Activated CD8-positive, alpha-beta T cell treated with anti-CD3 and anti-CD28 coated beads for 36 hours (primary cell): Measurements from ENCODE around the gene PTK6. TPM values are rescaled to one million over a fixed set of nuclear protein-coding genes. Genes with fewer than 3 reads are reported as not detected.
"Not testable (repeated sequence)": the region's sequence is repeated elsewhere in the genome, so short reads cannot be mapped to it uniquely, and the experiment has no call there.

Experiments
- ATAC-seq: fragments of 200-7000 bp; cut with Tn5 transposase; one replicate; pipeline ENCODE4 v1.10.0; 2021; ENCODE audit warnings: mild to moderate bottlenecking, moderate library complexity
- CTCF ChIA-PET: fragments of 350-600 bp; sonication (Branson Sonifier 250); formaldehyde crosslinking; loops from one replicate; lab custom pipeline; 2021; ENCODE audit warnings: antibody characterized with exemption; lab: Charles Lee
- POLR2A ChIA-PET: fragments of 350-600 bp; sonication (Branson Sonifier 250); formaldehyde crosslinking; loops from one replicate; lab custom pipeline; 2021; ENCODE audit warnings: antibody characterized with exemption; lab: Charles Lee
- DNase-seq: peaks from one replicate; pipeline ENCODE4 v3.0.0-alpha.2; 2020
- H3K27ac Mint-ChIP-seq: one replicate; pipeline ENCODE4 v1.8.0; 2021; ENCODE audit warnings: mild to moderate bottlenecking, mixed read lengths
- H3K27me3 Mint-ChIP-seq: one replicate; pipeline ENCODE4 v1.8.0; 2021; ENCODE audit warnings: mixed read lengths
- H3K36me3 Mint-ChIP-seq: one replicate; pipeline ENCODE4 v1.8.0; 2021; ENCODE audit warnings: low read depth, mixed read lengths
- H3K4me1 Mint-ChIP-seq: one replicate; pipeline ENCODE4 v1.8.0; 2021; ENCODE audit warnings: low read depth, mixed read lengths
- H3K4me3 Mint-ChIP-seq: one replicate; pipeline ENCODE4 v1.8.0; 2021; ENCODE audit warnings: mild to moderate bottlenecking, moderate library complexity, mixed read lengths
- H3K9me3 Mint-ChIP-seq: one replicate; pipeline ENCODE4 v1.8.0; 2021; ENCODE audit warnings: mixed read lengths
- intact Hi-C: fragments of 100-400 bp; cut with micrococcal nuclease; formaldehyde crosslinking; loops from one replicate; pipeline ENCODE4 v1.10.0; 2022
- total RNA-seq, 2 experiments: library from RNA; stranded (reverse); gene quantifications; one replicate each; pipeline ENCODE4 v1.2.3, GENCODE V29; 2021
- TF ChIP-seq, protein P1 (sequence below): fragments of 200-600 bp; IDR thresholded peaks from one replicate; pipeline ENCODE4 v1.8.0; 2022; ENCODE audit warnings: antibody characterized with exemption, mild to moderate bottlenecking

PTK6 gene
- total RNA-seq, 2 experiments from 2014 or later, result 0.18 TPM; not detected in 1

DNA sequence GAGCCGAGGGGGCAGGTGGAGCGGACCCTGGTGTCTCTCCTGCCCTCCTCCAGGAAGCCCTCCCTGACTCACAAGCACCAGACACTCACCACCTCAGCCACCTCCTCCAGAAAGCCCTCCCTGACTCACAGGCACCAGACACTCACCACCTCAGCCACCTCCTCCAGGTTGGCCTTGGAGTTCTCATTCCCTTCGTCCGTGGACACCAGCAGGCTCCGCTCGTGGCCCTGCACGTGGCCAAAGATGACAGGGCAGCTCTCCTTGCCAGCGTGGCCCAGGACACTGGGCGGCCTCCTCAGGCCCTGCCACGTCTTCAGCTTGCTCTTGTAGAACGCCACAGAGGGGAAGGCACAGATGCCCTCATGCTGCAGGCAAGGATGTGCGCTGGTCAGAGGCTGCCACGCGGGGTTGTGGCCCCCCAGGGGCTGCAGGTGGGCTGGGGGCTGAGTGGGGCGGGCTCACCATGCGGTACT lies 23.2 kb upstream of the PTK6 start:
- no peak for DNase-seq
- no peak overlapping the region for H3K27ac Mint-ChIP-seq
- TF ChIP-seq, protein P1, sequence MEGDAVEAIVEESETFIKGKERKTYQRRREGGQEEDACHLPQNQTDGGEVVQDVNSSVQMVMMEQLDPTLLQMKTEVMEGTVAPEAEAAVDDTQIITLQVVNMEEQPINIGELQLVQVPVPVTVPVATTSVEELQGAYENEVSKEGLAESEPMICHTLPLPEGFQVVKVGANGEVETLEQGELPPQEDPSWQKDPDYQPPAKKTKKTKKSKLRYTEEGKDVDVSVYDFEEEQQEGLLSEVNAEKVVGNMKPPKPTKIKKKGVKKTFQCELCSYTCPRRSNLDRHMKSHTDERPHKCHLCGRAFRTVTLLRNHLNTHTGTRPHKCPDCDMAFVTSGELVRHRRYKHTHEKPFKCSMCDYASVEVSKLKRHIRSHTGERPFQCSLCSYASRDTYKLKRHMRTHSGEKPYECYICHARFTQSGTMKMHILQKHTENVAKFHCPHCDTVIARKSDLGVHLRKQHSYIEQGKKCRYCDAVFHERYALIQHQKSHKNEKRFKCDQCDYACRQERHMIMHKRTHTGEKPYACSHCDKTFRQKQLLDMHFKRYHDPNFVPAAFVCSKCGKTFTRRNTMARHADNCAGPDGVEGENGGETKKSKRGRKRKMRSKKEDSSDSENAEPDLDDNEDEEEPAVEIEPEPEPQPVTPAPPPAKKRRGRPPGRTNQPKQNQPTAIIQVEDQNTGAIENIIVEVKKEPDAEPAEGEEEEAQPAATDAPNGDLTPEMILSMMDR, result no peak
- H3K4me1 Mint-ChIP-seq, result peaks cover 1% of the 10 kb centered on the region
- no peaks in the 10 kb centered on the region for H3K27me3 Mint-ChIP-seq
- CTCF ChIA-PET, result interaction anchor here (2.2 kb wide), 1 partner anchor 23 kb away, joined by 8 read pairs; the partner anchor contains the start of gene PTK6
- no peaks in the 10 kb centered on the region for H3K9me3 Mint-ChIP-seq
- peaks cover 3% of the 10 kb centered on the region for H3K36me3 Mint-ChIP-seq
- intact Hi-C loops, result no loop called here
- POLR2A ChIA-PET, result no interaction called here
- H3K4me3 Mint-ChIP-seq, result no peak overlapping the region
- peak; percentile 40 for ATAC-seq

DNA sequence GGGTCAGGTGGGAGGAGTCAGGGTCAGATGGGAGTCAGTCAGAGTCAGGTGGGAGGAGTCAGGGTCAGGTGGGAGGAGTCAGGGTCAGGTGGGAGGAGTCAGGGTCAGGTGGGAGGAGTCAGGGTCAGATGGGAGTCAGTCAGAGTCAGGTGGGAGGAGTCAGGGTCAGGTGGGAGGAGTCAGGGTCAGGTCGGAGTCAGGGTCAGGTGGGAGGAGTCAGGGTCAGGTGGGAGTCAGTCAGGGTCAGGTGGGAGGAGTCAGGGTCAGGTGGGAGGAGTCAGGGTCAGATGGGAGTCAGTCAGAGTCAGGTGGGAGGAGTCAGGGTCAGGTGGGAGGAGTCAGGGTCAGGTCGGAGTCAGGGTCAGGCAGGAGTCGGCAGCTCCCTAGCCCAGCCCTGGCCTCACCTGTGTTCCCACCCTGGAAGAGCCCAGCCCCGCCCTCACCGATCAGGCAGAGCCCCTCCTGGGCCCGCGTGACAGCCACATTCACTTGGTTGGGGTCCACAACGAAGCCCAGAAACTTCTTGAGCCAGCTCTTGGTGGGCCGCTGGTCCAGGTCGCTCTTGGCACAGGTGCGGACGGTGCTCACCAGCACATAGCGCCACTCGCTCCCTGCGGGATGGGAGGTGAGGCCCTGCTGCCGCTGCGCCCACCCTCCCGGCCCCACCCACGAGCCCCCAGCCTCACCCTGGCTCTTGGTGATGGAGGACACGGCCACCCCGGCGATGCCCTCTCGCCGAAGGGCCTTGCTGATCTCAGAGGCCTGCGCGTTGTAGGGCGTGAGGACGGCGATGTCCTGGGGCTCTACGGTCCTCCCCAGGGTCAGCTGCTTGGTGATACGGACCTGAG lies 22.5 kb upstream of the PTK6 start:
- ChIA-PET POLR2A (interaction anchor here (0.8 kb wide), 1 partner anchor 22 kb away, joined by 3 read pairs; no protein-coding TSS in a partner anchor), CTCF (interaction anchor here (2.2 kb wide), 1 partner anchor 22 kb away, joined by 8 read pairs; the partner anchor contains the start of gene PTK6)
- H3K4me1 Mint-ChIP-seq, H3K9me3 Mint-ChIP-seq, H3K27me3 Mint-ChIP-seq, ATAC-seq, H3K36me3 Mint-ChIP-seq, intact Hi-C loops, H3K27ac Mint-ChIP-seq, H3K4me3 Mint-ChIP-seq: not testable (repeated sequence)
- peak; percentile 38 for DNase-seq

DNA sequence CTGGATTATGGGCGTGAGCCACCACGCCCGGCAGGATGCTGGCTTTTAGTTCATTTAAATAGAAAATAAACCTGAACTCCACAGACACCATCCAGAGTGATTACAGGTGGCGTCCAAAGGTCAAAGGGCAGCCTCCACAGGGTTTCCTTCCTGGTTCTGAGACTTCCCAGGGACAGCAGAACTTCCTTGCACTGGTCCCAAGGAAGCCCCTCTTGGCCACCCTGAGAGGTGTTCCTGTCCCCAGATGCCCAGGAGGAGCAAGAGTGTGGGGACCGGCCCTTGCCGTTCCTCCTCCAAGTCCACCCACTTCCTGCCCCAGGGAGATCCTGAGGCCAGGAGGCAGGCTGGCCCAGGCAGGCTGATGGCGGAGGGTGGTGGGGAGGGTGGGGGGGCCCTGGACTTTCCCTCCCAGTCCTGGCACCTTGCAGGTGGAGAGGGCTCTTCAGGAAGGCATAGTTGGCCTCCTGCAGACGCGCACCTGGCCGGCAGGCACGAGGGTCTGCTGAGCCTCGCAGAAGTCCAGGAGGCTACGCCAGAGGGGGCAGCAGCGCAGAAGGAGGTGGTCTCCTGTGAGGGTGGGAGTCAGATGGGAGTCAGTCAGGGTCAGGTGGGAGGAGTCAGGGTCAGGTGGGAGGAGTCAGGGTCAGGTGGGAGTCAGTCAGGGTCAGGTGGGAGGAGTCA lies 21.8 kb upstream of the PTK6 start:
- ATAC-seq (no peak), DNase-seq (no peak)
- ChIA-PET POLR2A (interaction anchor here (0.8 to 1.5 kb wide), 2 partner anchors 15 to 21 kb away, joined by 3 read pairs; partner anchors contain the start of gene HELZ2), CTCF (no interaction called here)
- Mint-ChIP-seq H3K4me3 (no peak overlapping the region), H3K9me3 (no peaks in the 10 kb centered on the region), H3K4me1 (peaks cover 1% of the 10 kb centered on the region), H3K27ac (no peak overlapping the region), H3K27me3 (no peaks in the 10 kb centered on the region), H3K36me3 (peaks cover 3% of the 10 kb centered on the region)
- intact Hi-C loops, result no loop called here
- TF ChIP-seq, protein P1, result no peak

DNA sequence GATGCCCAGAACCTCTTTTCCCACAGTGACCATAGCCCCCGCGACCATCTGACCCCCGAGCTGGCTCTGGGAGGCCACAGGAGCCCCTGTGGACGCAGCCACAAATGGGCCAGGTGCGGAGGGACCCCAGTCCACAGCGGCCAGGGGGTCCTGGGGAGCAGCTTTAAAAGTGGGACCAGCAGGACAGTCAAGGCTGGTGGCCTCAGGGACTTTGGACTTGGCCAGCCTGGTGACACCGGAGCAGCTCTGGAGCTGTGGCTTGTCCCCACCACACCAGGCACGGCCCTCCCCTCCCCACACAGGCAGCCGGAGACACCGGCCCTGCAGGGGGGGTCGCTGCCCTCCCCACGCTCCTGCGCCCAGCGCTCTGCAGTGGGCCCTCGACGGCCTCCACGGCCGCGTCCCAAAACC lies 20.3 kb upstream of the PTK6 start:
- intact Hi-C loops, result no loop called here
- H3K9me3 Mint-ChIP-seq, result no peaks in the 10 kb centered on the region
- peaks cover 3% of the 10 kb centered on the region for H3K36me3 Mint-ChIP-seq
- H3K4me3 Mint-ChIP-seq, result no peak overlapping the region
- ChIA-PET CTCF (interaction anchor here (0.9 to 1.8 kb wide), 3 partner anchors 11 to 218 kb away, joined by 3 to 6 read pairs (median 6); partner anchors contain the start of gene PTK6), POLR2A (interaction anchor here (0.9 to 1.5 kb wide), 2 partner anchors 10 to 16 kb away, joined by 3 to 4 read pairs; partner anchors contain the start of gene HELZ2)
- no peak for ATAC-seq
- no peak for DNase-seq
- TF ChIP-seq, protein P1, result no peak
- no peaks in the 10 kb centered on the region for H3K27me3 Mint-ChIP-seq
- no peak overlapping the region for H3K27ac Mint-ChIP-seq
- peaks cover 8% of the 10 kb centered on the region for H3K4me1 Mint-ChIP-seq

DNA sequence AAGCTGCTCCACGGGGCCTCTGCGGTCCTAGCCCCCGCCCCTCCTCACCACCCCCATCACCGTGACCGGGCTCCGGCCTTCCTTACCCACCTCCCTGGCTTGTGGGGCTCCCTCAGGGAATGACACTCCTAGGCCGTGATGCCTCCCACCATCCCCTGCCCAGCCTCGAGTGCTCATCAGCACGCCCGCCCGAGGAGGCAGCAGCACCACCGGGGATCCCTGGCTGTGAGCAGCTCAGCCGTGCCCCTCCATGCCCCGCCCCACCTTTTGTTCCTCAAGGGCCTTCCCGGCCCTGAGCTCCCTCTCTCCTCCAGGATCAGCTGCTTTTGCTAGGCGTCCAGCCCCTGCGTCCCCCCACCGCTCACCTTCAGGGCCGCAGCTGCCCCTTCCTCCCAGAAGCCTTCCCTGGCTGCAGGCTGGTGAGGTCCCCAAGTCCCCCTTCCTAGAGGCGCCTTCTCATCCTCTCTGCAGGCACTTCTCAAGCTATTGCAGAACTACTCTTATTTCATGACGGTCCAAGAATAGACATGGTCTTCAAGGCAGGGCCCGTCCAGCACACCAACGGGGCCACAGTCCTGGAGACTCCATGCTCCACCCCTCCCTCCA lies 19.8 kb upstream of the PTK6 start:
- intact Hi-C loops, result no loop called here
- POLR2A ChIA-PET, result interaction anchor here (0.7 to 0.9 kb wide), 2 partner anchors 10 to 80 kb away, joined by 3 to 4 read pairs; no protein-coding TSS in a partner anchor
- CTCF ChIA-PET, result interaction anchor here (0.9 to 1.8 kb wide), 3 partner anchors 12 to 218 kb away, joined by 3 to 6 read pairs (median 6); partner anchors contain the start of gene PTK6
- TF ChIP-seq, protein P1, result no peak
- Mint-ChIP-seq H3K27me3 (no peaks in the 10 kb centered on the region), H3K9me3 (no peaks in the 10 kb centered on the region), H3K4me3 (no peak overlapping the region), H3K27ac (no peak overlapping the region), H3K36me3 (peaks cover 3% of the 10 kb centered on the region), H3K4me1 (peaks cover 10% of the 10 kb centered on the region)
- ATAC-seq (no peak), DNase-seq (no peak)
